T-helper 2 cell treated with Interferon-gamma antibody and Interleukin-4, amounts not matched to agents 100 ng/mL and 5 ng/mL, for 36 hours (primary cell): ENCODE results near the gene ICOSLG. TPM values are rescaled to one million over a fixed set of nuclear protein-coding genes. Genes with fewer than 3 reads are reported as not detected.
"Not testable (repeated sequence)": the region's sequence is repeated elsewhere in the genome, so short reads cannot be mapped to it uniquely, and the experiment has no call there.

Experiments used
- intact Hi-C: fragments of 100-400 bp; cut with micrococcal nuclease; formaldehyde crosslinking; loops from one replicate; pipeline ENCODE4 v1.15.1; 2023
- total RNA-seq: library from RNA; stranded (reverse); gene quantifications from 2 replicates; pipeline ENCODE4 v1.2.3, GENCODE V29; 2022

The ICOSLG gene
- total RNA-seq, 1 donor from 2014 or later: 10.0 TPM

DNA sequence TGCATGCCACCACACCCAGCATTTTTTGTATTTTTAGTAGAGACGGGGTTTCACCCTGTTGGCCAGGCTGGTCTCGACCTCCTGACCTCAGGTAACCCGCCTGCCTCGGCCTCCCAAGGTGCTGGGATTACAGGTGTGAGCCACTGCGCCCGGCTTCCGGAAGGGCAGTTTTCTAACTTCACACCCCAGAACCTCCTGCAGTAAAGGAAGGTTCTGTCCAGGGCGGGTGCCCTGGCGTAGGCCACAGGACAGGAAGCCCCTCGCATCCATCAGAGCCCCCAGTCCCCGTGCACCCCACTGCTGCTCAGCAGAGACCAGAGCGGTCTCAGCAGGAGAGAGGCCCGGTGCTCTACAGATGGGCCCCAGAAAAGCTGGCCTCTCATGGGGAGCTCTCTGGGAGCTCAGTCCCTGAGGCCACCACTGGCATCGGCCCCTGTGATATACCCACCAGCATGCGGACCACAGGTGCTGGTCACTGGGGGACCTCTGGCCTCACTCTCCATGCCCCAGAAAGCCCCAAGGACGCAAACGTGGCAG, 25.1 kb upstream of the ICOSLG start:
- intact Hi-C loops: no loop called here

- intact Hi-C loops: no loop called here
Measured at GRCh38 chr21:44263768-44264167, 23.0 kb upstream of the ICOSLG start.

DNA sequence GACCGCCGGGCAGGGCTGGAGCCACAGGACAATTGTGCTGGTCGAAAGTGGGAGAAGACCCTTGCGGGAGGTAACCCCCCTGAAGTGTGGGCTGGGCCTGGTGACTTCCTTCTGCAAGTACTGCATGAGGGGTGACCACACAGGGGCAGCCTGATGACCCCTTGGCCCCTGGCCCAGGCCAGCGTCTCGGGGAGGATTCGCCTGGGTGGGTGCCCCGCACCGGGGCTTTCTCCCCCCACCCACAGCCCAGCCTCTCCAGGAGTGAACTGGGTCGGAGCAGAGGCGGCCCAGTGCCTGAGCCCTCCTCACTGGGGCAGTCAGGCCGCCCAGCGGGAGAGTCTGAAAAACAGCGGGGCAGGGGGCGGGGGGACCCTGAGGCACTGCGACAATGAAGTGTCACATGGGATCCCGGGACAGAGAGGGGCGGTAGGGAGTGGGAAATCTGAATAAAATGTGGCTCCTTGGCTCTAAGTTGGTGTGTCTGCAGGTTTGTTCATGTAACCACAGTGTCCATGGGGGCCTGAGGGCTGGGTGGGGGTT, 22.5 kb upstream of the ICOSLG start:
- intact Hi-C loops: no loop called here

- intact Hi-C loops: no loop called here
Measured at GRCh38 chr21:44262338-44263056, 21.8 kb upstream of the ICOSLG start.

- intact Hi-C loops: no loop called here
Measured at GRCh38 chr21:44261675-44262295, 21.0 kb upstream of the ICOSLG start, which contains the start of gene DNMT3L. Gene DNMT3L (minus strand): TSS chr21:44261897. CDS start chr21:44261259, 638 bp downstream.

DNA sequence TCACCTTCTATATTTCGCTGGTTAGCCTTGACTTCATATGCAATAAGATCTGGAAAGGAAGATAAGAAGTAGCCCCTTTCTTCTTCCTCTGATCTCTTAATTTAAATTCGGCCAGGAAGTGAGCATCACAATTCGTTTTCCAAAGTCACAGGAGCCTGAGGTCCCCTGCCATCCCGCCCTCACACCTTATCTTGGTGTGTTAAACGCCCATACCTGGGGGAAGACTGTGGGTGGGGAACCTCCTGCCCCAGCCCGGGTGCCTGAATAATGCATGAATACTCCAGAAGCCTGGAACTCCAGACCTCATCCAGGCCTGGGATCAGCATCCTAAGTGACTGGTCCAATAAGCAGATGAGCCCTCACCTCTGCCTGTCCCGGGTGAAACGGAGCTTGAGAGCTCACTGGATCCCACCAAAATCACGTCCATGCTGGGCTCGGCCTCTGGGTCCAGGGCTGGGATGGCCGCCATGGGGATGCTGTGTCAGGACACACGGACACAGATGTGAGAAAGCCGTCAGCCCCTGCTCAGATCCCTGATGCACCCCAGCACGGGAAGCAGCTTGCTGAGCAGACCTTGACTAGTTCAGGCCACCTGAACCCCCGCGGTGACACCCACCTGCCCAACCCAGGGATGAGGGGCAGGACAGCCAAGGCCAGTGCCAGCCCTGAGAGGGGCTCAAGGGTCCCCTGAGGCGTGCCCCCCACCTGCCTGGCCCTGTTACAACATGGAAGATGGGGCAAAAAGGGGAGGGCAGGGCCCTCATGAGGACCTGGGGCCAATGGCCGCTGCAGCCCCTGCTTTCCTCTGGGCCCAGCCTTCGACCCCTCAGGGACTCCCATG, 20.3 kb upstream of the ICOSLG start:
- intact Hi-C loops: no loop called here

DNA sequence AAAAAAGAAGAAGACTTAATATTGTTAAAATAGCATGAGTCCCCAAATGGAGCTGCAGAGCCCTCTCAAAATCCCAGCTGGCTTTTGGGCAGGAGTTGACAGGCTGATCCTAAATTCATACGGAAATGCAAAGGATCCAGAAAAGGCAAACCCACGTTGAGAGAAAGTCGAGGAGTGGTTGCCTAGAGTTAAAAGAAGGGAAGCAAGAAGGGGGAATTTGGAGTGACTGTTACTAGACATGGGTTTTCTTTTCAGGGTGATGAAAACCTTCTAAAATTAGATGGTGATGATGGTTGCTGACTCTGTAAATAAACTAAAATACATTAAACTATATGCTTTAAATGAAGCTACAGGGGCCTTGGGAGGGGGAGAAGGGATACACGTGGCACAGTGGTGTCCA, 19.3 kb upstream of the ICOSLG start:
- intact Hi-C loops: no loop called here

GRCh38 chr21:44259082-44259705, 18.5 kb upstream of the ICOSLG start:
- intact Hi-C loops: no loop called here

DNA sequence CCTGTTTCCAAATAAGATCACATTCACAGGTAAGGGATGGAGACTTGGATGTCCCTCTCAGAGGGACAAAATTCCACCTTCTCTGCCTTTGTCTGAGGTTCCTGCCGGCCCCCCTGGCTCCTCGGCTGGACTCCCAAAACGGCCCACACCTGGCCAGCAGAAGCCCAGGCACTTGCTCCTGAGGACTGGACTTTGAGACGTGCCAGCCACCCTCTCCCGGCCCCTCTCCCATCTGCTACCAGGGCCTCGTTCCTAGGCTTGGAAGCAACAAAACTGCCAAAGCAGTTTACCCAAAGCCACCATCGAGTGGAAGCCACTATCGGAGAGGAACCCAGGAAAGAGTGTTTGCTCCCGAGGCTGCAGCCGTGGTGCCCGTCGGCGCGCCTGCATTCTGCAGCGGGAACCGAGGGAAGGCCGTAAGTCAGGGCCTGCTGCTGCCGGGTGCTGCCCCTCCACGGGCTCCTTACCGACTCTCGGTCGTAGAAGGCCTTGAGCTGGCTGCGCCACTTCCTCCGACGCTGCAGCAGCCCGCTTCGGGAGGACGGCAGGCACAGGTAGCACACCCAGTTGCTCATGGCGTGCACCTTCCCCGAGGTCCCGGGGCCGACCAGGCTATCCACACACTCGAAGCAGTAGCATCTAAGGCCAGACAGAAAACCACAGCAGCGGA, 17.4 kb upstream of the ICOSLG start:
- intact Hi-C loops: no loop called here

DNA sequence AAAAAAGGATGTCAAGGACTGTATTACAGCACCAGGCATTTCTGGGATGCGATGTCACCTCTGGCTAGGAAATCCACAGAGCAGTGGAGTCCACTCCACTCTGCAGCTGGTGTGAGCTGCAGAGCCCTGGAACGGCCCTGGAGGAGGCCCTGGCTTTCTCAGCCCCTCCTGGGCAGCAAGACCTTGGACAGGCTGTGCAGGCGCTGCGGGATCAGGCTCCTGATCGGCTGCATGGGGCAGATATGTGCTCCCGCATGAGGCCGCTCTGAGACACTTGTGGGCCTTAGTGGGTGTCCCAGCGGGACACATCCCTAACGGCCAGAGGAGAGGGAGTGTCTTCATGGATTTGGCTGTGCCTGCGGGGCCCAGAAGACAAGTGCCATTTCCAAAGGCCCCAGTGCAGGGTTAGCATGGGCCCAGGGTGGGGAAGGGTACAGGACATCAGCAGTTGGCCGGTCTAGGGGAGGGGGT, 14.8 kb upstream of the ICOSLG start:
- intact Hi-C loops: no loop called here

DNA sequence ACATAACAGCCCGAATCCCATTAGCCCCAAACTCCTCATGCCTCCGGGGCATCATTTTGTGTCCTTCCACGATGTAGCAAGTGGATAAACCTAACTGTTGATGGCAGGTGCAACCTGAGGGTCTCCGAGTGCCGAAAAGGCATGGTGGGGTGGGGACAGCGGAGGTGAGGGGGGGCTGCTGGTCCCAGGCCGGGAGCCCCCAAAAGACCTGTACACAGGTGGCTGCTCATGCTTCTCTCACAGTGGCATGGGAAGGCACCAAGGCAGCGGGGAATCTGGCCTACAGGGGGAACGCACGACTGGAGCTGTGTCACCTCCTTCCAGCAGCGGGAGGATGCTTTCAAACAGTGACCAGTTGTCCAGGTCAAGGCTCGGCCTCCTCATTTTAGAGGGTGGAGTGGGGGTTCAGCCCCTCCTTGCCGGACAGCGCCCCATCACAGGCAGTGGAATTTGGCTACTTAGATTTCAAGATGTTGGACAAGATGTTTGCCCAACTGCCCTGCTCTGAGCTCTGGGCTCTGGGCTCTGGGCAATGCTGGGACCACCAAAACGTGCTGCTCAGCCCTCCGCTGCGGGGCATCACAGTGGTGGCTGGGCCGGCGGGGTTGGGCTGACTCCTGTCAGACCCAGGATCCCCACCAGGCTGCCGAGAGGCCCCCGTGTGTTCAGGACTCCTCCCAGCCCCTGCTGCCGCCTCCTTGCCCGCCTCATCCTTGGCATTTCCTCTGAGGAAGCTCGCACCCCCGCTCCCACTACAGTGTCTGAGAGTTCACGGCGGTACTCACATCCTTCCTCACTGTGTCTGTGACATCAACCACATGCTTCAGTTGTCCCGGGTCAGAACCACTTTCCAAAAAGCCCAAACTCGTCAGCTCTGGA, 13.3 kb upstream of the ICOSLG start:
- intact Hi-C loops: no loop called here

DNA sequence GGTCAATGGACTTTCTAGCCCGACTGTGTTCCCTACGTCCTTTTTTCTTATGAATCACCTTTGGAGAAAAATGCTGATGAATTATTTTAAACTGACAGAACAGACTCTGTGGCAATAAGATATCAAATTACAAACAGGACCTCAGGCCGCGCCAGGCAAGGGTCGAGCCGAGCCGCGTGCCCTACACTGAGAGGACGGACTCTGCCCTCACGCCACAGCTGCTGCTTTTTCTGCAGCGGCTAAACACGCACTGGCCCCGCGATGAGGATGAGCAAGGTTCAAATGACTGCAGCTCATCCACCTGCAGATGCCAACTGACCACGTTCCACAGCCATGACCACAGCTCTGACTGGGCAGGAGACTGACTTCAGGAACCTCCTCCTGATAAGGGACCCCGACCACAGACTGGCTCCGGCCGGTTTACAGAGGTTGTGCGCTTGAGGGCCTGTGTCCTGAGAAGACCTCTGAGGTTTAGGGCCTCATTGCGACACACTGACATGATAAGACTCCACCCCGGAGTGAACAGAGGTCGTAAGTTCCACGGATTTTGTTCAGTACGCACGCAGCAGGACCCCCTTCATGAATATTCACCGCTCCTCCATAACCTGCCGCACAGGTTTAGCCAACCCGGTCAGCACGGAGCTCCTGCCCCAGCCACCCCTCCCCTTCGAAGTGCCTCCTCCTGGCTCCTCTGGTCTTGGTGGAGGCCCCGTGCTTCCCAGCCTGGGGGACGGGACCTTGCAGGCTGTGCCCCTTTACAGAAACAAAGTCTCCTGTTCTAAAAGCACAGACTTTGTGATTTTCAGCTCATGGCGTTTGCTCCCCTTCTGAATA, 8.7 kb upstream of the ICOSLG start:
- intact Hi-C loops: not testable (repeated sequence)

- intact Hi-C loops: not testable (repeated sequence)
Measured at GRCh38 chr21:44247904-44248303, 7.2 kb upstream of the ICOSLG start.

- intact Hi-C loops: not testable (repeated sequence)
Measured at GRCh38 chr21:44243980-44244379, 3.2 kb upstream of the ICOSLG start.

DNA sequence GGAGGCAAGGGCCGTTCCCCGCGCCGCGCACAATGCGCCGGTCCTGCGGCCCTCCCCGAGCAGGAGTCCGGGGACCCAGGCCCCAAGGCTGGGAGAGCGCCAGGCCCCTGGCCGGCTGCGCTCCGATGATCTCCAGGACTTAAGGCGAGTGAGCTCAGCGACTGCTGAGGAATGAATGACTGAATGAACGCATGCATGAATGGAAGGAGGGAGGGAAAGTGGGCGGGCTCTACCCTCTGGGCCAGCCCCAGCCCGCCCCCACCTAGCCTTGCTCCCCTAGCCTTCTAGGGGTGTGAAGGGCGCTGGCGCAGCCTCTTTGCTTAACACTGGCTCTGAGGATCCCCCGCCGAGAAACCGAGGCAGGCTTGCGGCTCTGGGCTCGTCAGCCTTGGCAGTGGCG, 538 bp upstream of the ICOSLG start:
- intact Hi-C loops: not testable (repeated sequence)

DNA sequence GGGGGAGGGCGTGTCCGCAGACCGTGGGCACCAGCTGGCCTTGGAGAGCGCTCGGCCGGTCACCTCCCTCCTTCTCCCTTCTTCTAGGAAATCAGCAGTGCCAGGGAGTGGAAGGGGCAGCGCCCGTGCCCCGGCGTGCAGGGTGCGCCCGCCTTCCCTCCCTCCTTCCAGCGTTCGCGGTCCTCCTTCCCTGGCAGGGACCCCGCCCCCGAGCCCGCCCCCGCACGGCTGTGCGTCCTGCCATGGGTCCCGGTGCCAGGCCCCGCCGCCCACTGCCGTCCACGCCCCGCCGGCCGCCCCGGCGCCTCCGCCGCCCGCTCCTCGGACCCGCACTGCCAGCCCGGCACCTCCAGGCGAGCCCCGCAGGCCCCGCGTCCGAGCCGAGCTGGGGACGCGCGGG, 390 bp downstream of the ICOSLG start:
- intact Hi-C loops: not testable (repeated sequence)

GRCh38 chr21:44229561-44229960, 11.2 kb downstream of the ICOSLG start:
- intact Hi-C loops: not testable (repeated sequence)

GRCh38 chr21:44228109-44228508, 12.6 kb downstream of the ICOSLG start:
- intact Hi-C loops: not testable (repeated sequence)
